H9 (cell line): ENCODE measurements around the gene TTC7B. TPM values are rescaled to one million over a fixed set of nuclear protein-coding genes. Genes with fewer than 3 reads are reported as not detected.

ENCODE experiments used
- DNase-seq: peaks from one replicate; pipeline ENCODE4 v3.0.0-alpha.2; 2017
- H2AFZ ChIP-seq: one replicate; pipeline ENCODE4 v1.6.1; 2013; ENCODE audit warnings: mild to moderate bottlenecking, low read length, control low read depth, moderate library complexity
- H2AK5ac ChIP-seq: 2 replicates; pipeline ENCODE4 v1.6.1; 2013; ENCODE audit warnings: low read length, control low read depth, mixed read lengths; ENCODE audit not compliant: insufficient read length
- H2BK120ac ChIP-seq: one replicate; pipeline ENCODE4 v1.6.1; 2013; ENCODE audit warnings: low read depth, mild to moderate bottlenecking, low read length, control low read depth, inconsistent platforms; ENCODE audit not compliant: poor library complexity, severe bottlenecking
- H2BK12ac ChIP-seq: 2 replicates; pipeline ENCODE4 v1.6.1; 2013; ENCODE audit warnings: low read length, control low read depth, mixed read lengths, low read depth; ENCODE audit not compliant: insufficient read length
- H2BK15ac ChIP-seq: 2 replicates; pipeline ENCODE4 v1.6.1; 2013; ENCODE audit warnings: low read depth, low read length, control low read depth
- H2BK20ac ChIP-seq: one replicate; pipeline ENCODE4 v1.6.1; 2013; ENCODE audit warnings: low read depth, mild to moderate bottlenecking, low read length, control low read depth, inconsistent platforms; ENCODE audit not compliant: poor library complexity, severe bottlenecking
- H2BK5ac ChIP-seq: 2 replicates; pipeline ENCODE4 v1.6.1; 2013; ENCODE audit warnings: low read length, control low read depth, mixed read lengths; ENCODE audit not compliant: insufficient read length
- H3K14ac ChIP-seq: 2 replicates; pipeline ENCODE4 v1.6.1; 2013; ENCODE audit warnings: low read length, control low read depth; ENCODE audit not compliant: insufficient read depth
- H3K18ac ChIP-seq: 2 replicates; pipeline ENCODE4 v1.6.1; 2013; ENCODE audit warnings: low read depth, mild to moderate bottlenecking, mixed read lengths, low read length, control low read depth; ENCODE audit not compliant: insufficient read length
- H3K23ac ChIP-seq: 2 replicates; pipeline ENCODE4 v1.6.1; 2013; ENCODE audit warnings: low read length, control low read depth, mixed read lengths, low read depth; ENCODE audit not compliant: insufficient read length
- H3K23me2 ChIP-seq: 2 replicates; pipeline ENCODE4 v1.6.1; 2013; ENCODE audit warnings: low read depth, mild to moderate bottlenecking, mixed read lengths, low read length, control low read depth; ENCODE audit not compliant: insufficient read length, poor library complexity, severe bottlenecking
- H3K27ac ChIP-seq: 2 replicates; pipeline ENCODE4 v1.5.1; 2013; ENCODE audit warnings: low read length, control low read depth, mixed read lengths, low read depth; ENCODE audit not compliant: insufficient read length
- H3K27me3 ChIP-seq: 2 replicates; pipeline ENCODE4 v1.6.1; 2013; ENCODE audit warnings: low read length, control low read depth, inconsistent platforms; ENCODE audit not compliant: insufficient read depth
- H3K4ac ChIP-seq: 2 replicates; pipeline ENCODE4 v1.6.1; 2013; ENCODE audit warnings: low read depth, mild to moderate bottlenecking, control low read depth, inconsistent platforms, low read length, moderate library complexity
- H3K4me1 ChIP-seq: 2 replicates; pipeline ENCODE4 v1.6.1; 2013; ENCODE audit warnings: low read length, control low read depth, inconsistent platforms; ENCODE audit not compliant: insufficient read depth
- H3K4me2 ChIP-seq: 2 replicates; pipeline ENCODE4 v1.6.1; 2013; ENCODE audit warnings: low read length, control low read depth, mixed read lengths; ENCODE audit not compliant: insufficient read length, insufficient read depth
- H3K56ac ChIP-seq: 2 replicates; pipeline ENCODE4 v1.6.1; 2013; ENCODE audit warnings: low read depth, mild to moderate bottlenecking, mixed read lengths, low read length, control low read depth; ENCODE audit not compliant: insufficient read length
- H3K79me1 ChIP-seq: 2 replicates; pipeline ENCODE4 v1.6.1; 2013; ENCODE audit warnings: low read depth, mild to moderate bottlenecking, moderate library complexity, low read length, control low read depth, inconsistent platforms; ENCODE audit not compliant: insufficient read depth, poor library complexity, severe bottlenecking
- H3K79me2 ChIP-seq: 2 replicates; pipeline ENCODE4 v1.6.1; 2013; ENCODE audit warnings: low read length, control low read depth, inconsistent platforms; ENCODE audit not compliant: insufficient read depth
- H3K9ac ChIP-seq: 2 replicates; pipeline ENCODE4 v1.6.1; 2013; ENCODE audit warnings: low read length, control low read depth, mixed read lengths; ENCODE audit not compliant: insufficient read length; ENCODE audit errors: extremely low read depth
- H3K9me3 ChIP-seq: one replicate; pipeline ENCODE4 v1.6.1; 2013; ENCODE audit warnings: low read depth, low read length, inconsistent platforms; ENCODE audit not compliant: control insufficient read depth
- H3T11ph ChIP-seq: one replicate; pipeline ENCODE4 v1.6.1; 2013; ENCODE audit warnings: mild to moderate bottlenecking, low read length, control low read depth, inconsistent platforms
- H4K20me1 ChIP-seq: one replicate; pipeline ENCODE4 v1.6.1; 2013; ENCODE audit not compliant: control insufficient read depth, insufficient read length, insufficient read depth
- H4K5ac ChIP-seq: 2 replicates; pipeline ENCODE4 v1.6.1; 2013; ENCODE audit warnings: low read depth, mild to moderate bottlenecking, mixed read lengths, low read length, control low read depth; ENCODE audit not compliant: insufficient read length
- H4K8ac ChIP-seq: replicated peaks from 2 replicates; pipeline ENCODE4 v1.6.1; 2013; ENCODE audit warnings: low read length, control low read depth, mixed read lengths, low read depth; ENCODE audit not compliant: insufficient read length
- H4K91ac ChIP-seq: 2 replicates; pipeline ENCODE4 v1.6.1; 2013; ENCODE audit warnings: low read depth, mild to moderate bottlenecking, moderate library complexity, mixed read lengths, low read length, control low read depth; ENCODE audit not compliant: insufficient read length
- H3K27ac Mint-ChIP-seq, 3 experiments: 2 replicates in 2 of 3; 3 replicates in 1 of 3; pipeline ENCODE4 v1.8.0; 2020 to 2021; ENCODE audit warnings: mixed read lengths in 3 of 3, mild to moderate bottlenecking in 1 of 3, moderate library complexity in 1 of 3
- H3K27me3 Mint-ChIP-seq: 2 replicates; pipeline ENCODE4 v1.8.0; 2021; ENCODE audit warnings: low read depth, mild to moderate bottlenecking, moderate library complexity, mixed read lengths
- H3K36me3 Mint-ChIP-seq, 3 experiments: 2 replicates in 2 of 3; 3 replicates in 1 of 3; pipeline ENCODE4 v1.8.0; 2020 to 2021; ENCODE audit warnings: low read depth in 3 of 3, mixed read lengths in 3 of 3; ENCODE audit not compliant: insufficient read depth in 1 of 3
- H3K4me1 Mint-ChIP-seq, 2 experiments: 2 replicates each; pipeline ENCODE4 v1.8.0; 2020; ENCODE audit warnings: mixed read lengths in 2 of 2
- H3K4me3 Mint-ChIP-seq, 2 experiments: 2 replicates in 1 of 2; 3 replicates in 1 of 2; pipeline ENCODE4 v1.8.0; 2020 to 2021; ENCODE audit warnings: mild to moderate bottlenecking in 2 of 2, mixed read lengths in 2 of 2, moderate library complexity in 1 of 2
- H3K9me3 Mint-ChIP-seq, 2 experiments: 2 replicates in 1 of 2; 3 replicates in 1 of 2; pipeline ENCODE4 v1.8.0; 2020; ENCODE audit warnings: mild to moderate bottlenecking in 2 of 2, mixed read lengths in 2 of 2, moderate library complexity in 1 of 2
- CTCF ChIP-seq: fragments of 200-600 bp; sonication (generic); conservative IDR thresholded peaks from 3 replicates; pipeline ENCODE4 v1.8.0; 2021; ENCODE audit warnings: antibody characterized with exemption, mild to moderate bottlenecking
- WGBS: extraction: QIAGEN DNeasy Blood & Tissue Kit; methylation state at CpG from one replicate; pipeline ENCODE4 v1.1.7; 2013; ENCODE audit warnings: missing lambda C conversion rate, low lambda C conversion rate, mixed read lengths; ENCODE audit not compliant: insufficient read length; ENCODE audit errors: extremely low coverage; 5-methylcytosine and 5-hydroxymethylcytosine counted together
- total RNA-seq: library from RNA; stranded (reverse); gene quantifications from 2 replicates; pipeline ENCODE4 v1.2.1, GENCODE V29; 2021

Gene TTC7B
- total RNA-seq, 1 experiment from 2014 or later = 33.7 TPM

- Histone ChIP-seq H3K23ac (no peak overlapping the region), H3K4ac (no peak overlapping the region), H4K91ac (no peak overlapping the region), H3K4me1 (no peaks in the 10 kb centered on the region), H3K27ac (no peak overlapping the region), H3K56ac (no peak overlapping the region), H2BK5ac (no peak overlapping the region), H3K9ac (no peak overlapping the region), H3K23me2 (no peaks in the 10 kb centered on the region), H2BK20ac (no peak overlapping the region), H3K27me3 (no peaks in the 10 kb centered on the region), H2BK12ac (no peak overlapping the region), H2AFZ (no peak overlapping the region), H4K20me1 (no peaks in the 10 kb centered on the region), H3T11ph (no peak overlapping the region), H3K14ac (no peak overlapping the region), H3K9me3 (no peaks in the 10 kb centered on the region), H3K79me1 (no peaks in the 10 kb centered on the region), H3K18ac (no peak overlapping the region), H4K8ac (no peak overlapping the region), H3K4me2 (no peak overlapping the region), H2AK5ac (no peak overlapping the region), H2BK120ac (no peak overlapping the region), H4K5ac (no peak overlapping the region), H2BK15ac (no peak overlapping the region), H3K79me2 (no peaks in the 10 kb centered on the region)
- peaks cover 0 to 2% of the 10 kb centered on the region in 2 experiments; a peak in 2 of 4 replicates for H3K4me1 Mint-ChIP-seq
- no peak overlapping the region for H3K4me3 Mint-ChIP-seq
- no peaks in the 10 kb centered on the region for H3K9me3 Mint-ChIP-seq
- peaks cover 1 to 14% (median 10%) of the 10 kb centered on the region in 3 experiments; a peak in 5 of 7 replicates for H3K36me3 Mint-ChIP-seq
- TF ChIP-seq CTCF = no peak
- no peak for DNase-seq
- H3K27ac Mint-ChIP-seq = no peak overlapping the region
- H3K27me3 Mint-ChIP-seq = no peaks in the 10 kb centered on the region
- WGBS = no CpG with 5 or more reads among the region's 4 CpGs
Observed at GRCh38 chr14:90781344-90781761, 34.9 kb downstream of the TTC7B start.
